B cell (primary cell): Measurements from ENCODE around the gene CLRN1. TPM values are rescaled to one million over a fixed set of nuclear protein-coding genes. Genes with fewer than 3 reads are reported as not detected.

Experiments used
- ATAC-seq: fragments of 200-7000 bp; cut with Tn5 transposase; one replicate; pipeline ENCODE4 v1.10.0; 2021; ENCODE audit warnings: low read depth, mild to moderate bottlenecking, moderate number of reproducible peaks, moderate library complexity
- CTCF ChIA-PET: fragments of 350-600 bp; sonication (Branson Sonifier 250); formaldehyde crosslinking; loops from one replicate; lab custom pipeline; 2021; ENCODE audit warnings: antibody characterized with exemption, inconsistent platforms; lab: Charles Lee
- POLR2A ChIA-PET: fragments of 350-600 bp; sonication (Branson Sonifier 250); formaldehyde crosslinking; loops from one replicate; lab custom pipeline; 2021; ENCODE audit warnings: antibody characterized with exemption; lab: Charles Lee
- DNase-seq: peaks from one replicate; pipeline ENCODE4 v3.0.0; 2013
- H2AFZ ChIP-seq: 2 replicates; pipeline ENCODE4 v1.6.1; 2012; ENCODE audit warnings: mild to moderate bottlenecking, low read depth, low read length; ENCODE audit not compliant: insufficient read depth, poor library complexity, severe bottlenecking
- H3K27ac ChIP-seq, 2 donors: 1 replicate in 1 of 2; 2 replicates in 1 of 2; pipeline ENCODE4 v1.5.1; 2012 to 2013; ENCODE audit warnings: low read length in 2 of 2, mild to moderate bottlenecking in 2 of 2, moderate library complexity in 1 of 2
- H3K27me3 ChIP-seq, 4 experiments: fragments of 200-600 bp in 1 of 4; sonication (generic) in 1 of 4; replicated peaks in 1 of 4; 1 replicate in 2 of 4; 2 replicates in 2 of 4; pipeline versions ENCODE4 v1.6.1 to v1.7.0; 2013 to 2016; ENCODE audit warnings: low read length in 3 of 4, mild to moderate bottlenecking in 2 of 4, mixed read lengths in 1 of 4, moderate library complexity in 1 of 4; ENCODE audit not compliant: insufficient read depth in 4 of 4, control insufficient read depth in 3 of 4; ENCODE audit errors: control extremely low read depth in 1 of 4
- H3K36me3 ChIP-seq, 2 experiments: replicated peaks in 1 of 2; 1 replicate in 1 of 2; 2 replicates in 1 of 2; pipeline versions ENCODE4 v1.6.1 to v1.7.1; 2013; ENCODE audit warnings: low read length in 1 of 2; ENCODE audit not compliant: insufficient read depth in 2 of 2, control insufficient read depth in 1 of 2; ENCODE audit errors: control extremely low read depth in 1 of 2, extremely low read depth in 1 of 2
- H3K4me1 ChIP-seq, 2 donors: fragments of 200-600 bp in 1 of 2; sonication (generic) in 1 of 2; 1 replicate in 1 of 2; 2 replicates in 1 of 2; pipeline versions ENCODE4 v1.5.1 to v1.6.1; 2013 to 2017; ENCODE audit warnings: low read length in 2 of 2; ENCODE audit not compliant: control insufficient read depth in 2 of 2, insufficient read depth in 2 of 2
- H3K4me2 ChIP-seq: replicated peaks from 2 replicates; pipeline ENCODE3; 2012; ENCODE audit warnings: mild to moderate bottlenecking, low read depth, low read length; ENCODE audit not compliant: poor library complexity, severe bottlenecking
- H3K4me3 ChIP-seq, 5 experiments: fragments of 200-600 bp in 1 of 5; sonication (generic) in 1 of 5; 1 replicate in 3 of 5; 2 replicates in 2 of 5; pipeline versions ENCODE4 v1.5.1 to v1.7.0; 2011 to 2016; ENCODE audit warnings: low read length in 4 of 5, mild to moderate bottlenecking in 4 of 5, low read depth in 2 of 5, control low read depth in 1 of 5, moderate library complexity in 1 of 5; ENCODE audit not compliant: insufficient read depth in 1 of 5; ENCODE audit errors: control extremely low read depth in 1 of 5, extremely low read depth in 1 of 5
- H3K79me2 ChIP-seq: fragments of 200-600 bp; sonication (generic); one replicate; pipeline ENCODE4 v1.6.0; 2016; ENCODE audit warnings: low read length; ENCODE audit not compliant: control insufficient read depth, insufficient read depth
- H3K9ac ChIP-seq: fragments of 200-600 bp; sonication (generic); 2 replicates; pipeline ENCODE4 v1.6.1; 2017; ENCODE audit warnings: mild to moderate bottlenecking, low read length, moderate library complexity
- H3K9me3 ChIP-seq, 3 donors: one replicate each; pipeline versions ENCODE4 v1.6.1 to v1.7.1; 2013; ENCODE audit warnings: low read length in 2 of 3; ENCODE audit not compliant: control insufficient read depth in 2 of 3, insufficient read depth in 1 of 3; ENCODE audit errors: control extremely low read depth in 1 of 3
- H4K20me1 ChIP-seq: 2 replicates; pipeline ENCODE4 v1.6.0; 2012; ENCODE audit warnings: mild to moderate bottlenecking, low read length; ENCODE audit not compliant: insufficient read depth, control insufficient read depth, poor library complexity, severe bottlenecking
- H3K27ac Mint-ChIP-seq: one replicate; pipeline ENCODE4 v1.8.0; 2021; ENCODE audit warnings: mixed read lengths
- H3K27me3 Mint-ChIP-seq: one replicate; pipeline ENCODE4 v1.8.0; 2021; ENCODE audit warnings: mixed read lengths
- H3K4me1 Mint-ChIP-seq: one replicate; pipeline ENCODE4 v1.8.0; 2021; ENCODE audit warnings: mixed read lengths
- H3K4me3 Mint-ChIP-seq: one replicate; pipeline ENCODE4 v1.8.0; 2021; ENCODE audit warnings: mixed read lengths
- H3K9me3 Mint-ChIP-seq: one replicate; pipeline ENCODE4 v1.8.0; 2022; ENCODE audit warnings: mixed read lengths; ENCODE audit not compliant: insufficient read depth
- EZH2 ChIP-seq: IDR thresholded peaks from 2 replicates; pipeline ENCODE4 v1.6.1; 2012; ENCODE audit warnings: borderline replicate concordance, low read depth, mild to moderate bottlenecking, moderate library complexity, low read length; ENCODE audit not compliant: insufficient read depth, poor library complexity, severe bottlenecking
- WGBS: methylation state at CpG from one replicate; pipeline ENCODE4 v1.1.5; 2013; ENCODE audit warnings: missing lambda C conversion rate; ENCODE audit not compliant: insufficient coverage; 5-methylcytosine and 5-hydroxymethylcytosine counted together
- intact Hi-C: fragments of 100-400 bp; cut with micrococcal nuclease; formaldehyde crosslinking; loops from one replicate; pipeline ENCODE4 v1.10.0; 2022
- polyA plus RNA-seq: library from polyadenylated mRNA; depleted of rRNA; stranded (reverse); fragments of >200 nt; gene quantifications from 2 replicates; pipeline ENCODE4 v1.2.3, GENCODE V29; 2012
- total RNA-seq, 2 donors: library from RNA; stranded (reverse); fragments of 120-200 nt in 1 of 2; gene quantifications; 1 replicate in 1 of 2; 2 replicates in 1 of 2; pipeline versions ENCODE4 v1.2.3 to v1.2.4, GENCODE V29; 2013 to 2022
- TF ChIP-seq, protein P1 (sequence below): fragments of 200-600 bp; IDR thresholded peaks from one replicate; pipeline ENCODE4 v1.8.0; 2022; ENCODE audit warnings: antibody characterized with exemption, mild to moderate bottlenecking

CLRN1 gene
- total and polyA plus RNA-seq, 2 donors (not counting 1 experiment from before 2014, with no cell fraction given) = not detected

DNA sequence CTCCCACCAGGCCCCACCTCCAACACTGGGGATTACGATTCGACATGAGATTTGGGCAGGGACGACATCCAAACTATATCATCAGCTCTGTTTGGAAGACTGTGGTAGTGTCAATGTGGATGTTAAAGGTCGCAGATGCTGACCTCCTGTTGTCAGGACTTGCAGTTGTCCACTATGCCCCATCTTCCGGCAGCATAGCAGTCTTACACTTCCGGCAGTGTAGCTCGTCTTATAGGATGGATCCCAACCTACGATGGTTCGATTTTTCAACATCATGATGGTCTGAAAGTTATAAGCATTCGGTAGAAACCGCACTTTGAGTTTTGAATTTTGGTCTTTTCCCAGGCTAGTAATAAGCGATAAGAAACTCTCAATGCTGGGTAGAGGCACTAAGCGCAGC, 20.6 kb downstream of the CLRN1 start:
- ATAC-seq (no peak), DNase-seq (no peak)
- Histone ChIP-seq H3K79me2 (no peaks in the 10 kb centered on the region), H3K4me1 (no peaks in the 10 kb centered on the region), H3K9ac (no peak overlapping the region), H3K36me3 (no peaks in the 10 kb centered on the region), H3K4me2 (no peak overlapping the region), H2AFZ (no peak overlapping the region), H4K20me1 (no peaks in the 10 kb centered on the region), H3K4me3 (no peak overlapping the region), H3K9me3 (peaks cover 0 to 1% (median 0%) of the 10 kb centered on the region in 3 donors), H3K27ac (no peak overlapping the region), H3K27me3 (no peaks in the 10 kb centered on the region)
- H3K9me3 Mint-ChIP-seq = peaks cover 3% of the 10 kb centered on the region
- ChIA-PET CTCF (no interaction called here), POLR2A (no interaction called here)
- H3K27me3 Mint-ChIP-seq = peaks cover 26% of the 10 kb centered on the region
- H3K4me1 Mint-ChIP-seq = no peaks in the 10 kb centered on the region
- 93% methylated on average over 10 of the region's 13 CpGs for WGBS
- H3K27ac Mint-ChIP-seq = no peak overlapping the region
- intact Hi-C loops = no loop called here
- TF ChIP-seq, protein P1, sequence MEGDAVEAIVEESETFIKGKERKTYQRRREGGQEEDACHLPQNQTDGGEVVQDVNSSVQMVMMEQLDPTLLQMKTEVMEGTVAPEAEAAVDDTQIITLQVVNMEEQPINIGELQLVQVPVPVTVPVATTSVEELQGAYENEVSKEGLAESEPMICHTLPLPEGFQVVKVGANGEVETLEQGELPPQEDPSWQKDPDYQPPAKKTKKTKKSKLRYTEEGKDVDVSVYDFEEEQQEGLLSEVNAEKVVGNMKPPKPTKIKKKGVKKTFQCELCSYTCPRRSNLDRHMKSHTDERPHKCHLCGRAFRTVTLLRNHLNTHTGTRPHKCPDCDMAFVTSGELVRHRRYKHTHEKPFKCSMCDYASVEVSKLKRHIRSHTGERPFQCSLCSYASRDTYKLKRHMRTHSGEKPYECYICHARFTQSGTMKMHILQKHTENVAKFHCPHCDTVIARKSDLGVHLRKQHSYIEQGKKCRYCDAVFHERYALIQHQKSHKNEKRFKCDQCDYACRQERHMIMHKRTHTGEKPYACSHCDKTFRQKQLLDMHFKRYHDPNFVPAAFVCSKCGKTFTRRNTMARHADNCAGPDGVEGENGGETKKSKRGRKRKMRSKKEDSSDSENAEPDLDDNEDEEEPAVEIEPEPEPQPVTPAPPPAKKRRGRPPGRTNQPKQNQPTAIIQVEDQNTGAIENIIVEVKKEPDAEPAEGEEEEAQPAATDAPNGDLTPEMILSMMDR = no peak
- TF ChIP-seq EZH2 = no peak
- no peak overlapping the region for H3K4me3 Mint-ChIP-seq

GRCh38 chr3:150945226-150946032, 27.1 kb downstream of the CLRN1 start:
- CTCF ChIA-PET = no interaction called here
- no peak overlapping the region for H2AFZ ChIP-seq
- H3K27me3 Mint-ChIP-seq = peaks cover 36% of the 10 kb centered on the region

More at GRCh38 chr3:150945226-150946032, 27.1 kb downstream of the CLRN1 start:
- no peaks in the 10 kb centered on the region for H3K36me3 ChIP-seq
- no peak overlapping the region for H3K27ac Mint-ChIP-seq
- DNase-seq = no peak
- no peak overlapping the region for H3K9ac ChIP-seq
- POLR2A ChIA-PET = no interaction called here
- no peaks in the 10 kb centered on the region for H3K4me1 Mint-ChIP-seq
- WGBS = 50% methylated on average over 1 of the region's 3 CpGs
- H3K9me3 ChIP-seq = peaks cover 0 to 5% (median 4%) of the 10 kb centered on the region in 3 donors
- no peak overlapping the region for H3K4me3 ChIP-seq
- intact Hi-C loops = no loop called here
- no peak overlapping the region for H3K27ac ChIP-seq
- no peaks in the 10 kb centered on the region for H4K20me1 ChIP-seq
- no peak overlapping the region for H3K4me2 ChIP-seq
- no peaks in the 10 kb centered on the region for H3K4me1 ChIP-seq
- no peak for ATAC-seq
- H3K79me2 ChIP-seq = no peaks in the 10 kb centered on the region
- peaks cover 4% of the 10 kb centered on the region for H3K9me3 Mint-ChIP-seq
- H3K27me3 ChIP-seq = peaks cover 0 to 3% (median 1%) of the 10 kb centered on the region in 4 experiments
- H3K4me3 Mint-ChIP-seq = no peak overlapping the region
- TF ChIP-seq EZH2 = no peak
- TF ChIP-seq, protein P1 = no peak
